H1 (cell line): ENCODE measurements around the gene NFATC1. TPM values are rescaled to one million over a fixed set of nuclear protein-coding genes. Genes with fewer than 3 reads are reported as not detected.

Experiments
- CTCF ChIA-PET: fragments of 300-600 bp; sonication (Branson Sonifier 250); formaldehyde crosslinking; loops from one replicate; lab custom pipeline; 2021; ENCODE audit not compliant: partially characterized antibody; lab: Charles Lee
- POLR2A ChIA-PET: fragments of 300-600 bp; sonication (Branson Sonifier 250); formaldehyde crosslinking; loops from one replicate; lab custom pipeline; 2021; ENCODE audit warnings: inconsistent platforms; ENCODE audit not compliant: partially characterized antibody; lab: Charles Lee
- DNase-seq, 2 experiments: peaks; one replicate each; pipeline versions ENCODE4 v3.0.0 to v3.0.0-alpha.2; 2010 to 2022; ENCODE audit warnings: low spot score in 2 of 2, low read depth in 1 of 2, mixed read lengths in 1 of 2
- FAIRE-seq: peaks from 2 replicates; lab custom pipeline; 2011; peaks lifted over from hg19 to GRCh38; lab: Jason Lieb, UNC
- H2AFZ ChIP-seq: 2 replicates; pipeline ENCODE4 v1.8.1; 2012; ENCODE audit warnings: low read length, inconsistent platforms
- H2AK5ac ChIP-seq: 2 replicates; pipeline ENCODE4 v1.6.1; 2013; ENCODE audit warnings: low read depth, low read length
- H2BK120ac ChIP-seq: replicated peaks from 2 replicates; pipeline ENCODE3; 2013; ENCODE audit warnings: low read depth, low read length, inconsistent platforms
- H2BK12ac ChIP-seq: 2 replicates; pipeline ENCODE4 v1.6.1; 2013; ENCODE audit warnings: low read depth, low read length
- H2BK15ac ChIP-seq: 2 replicates; pipeline ENCODE4 v1.6.1; 2013; ENCODE audit warnings: low read length
- H2BK20ac ChIP-seq: 2 replicates; pipeline ENCODE4 v1.6.1; 2013; ENCODE audit warnings: low read length
- H2BK5ac ChIP-seq: 2 replicates; pipeline ENCODE4 v1.6.1; 2013; ENCODE audit warnings: low read depth, low read length
- H3K14ac ChIP-seq: 2 replicates; pipeline ENCODE4 v1.6.1; 2013; ENCODE audit warnings: inconsistent platforms; ENCODE audit not compliant: insufficient read length
- H3K18ac ChIP-seq: 2 replicates; pipeline ENCODE4 v1.6.1; 2013; ENCODE audit warnings: low read length; ENCODE audit errors: extremely low read depth
- H3K23ac ChIP-seq: 2 replicates; pipeline ENCODE4 v1.6.1; 2013; ENCODE audit warnings: inconsistent platforms; ENCODE audit not compliant: insufficient read length
- H3K23me2 ChIP-seq: 2 replicates; pipeline ENCODE4 v1.6.1; 2013; ENCODE audit warnings: low read depth, low read length
- H3K27ac ChIP-seq: 2 replicates; pipeline ENCODE4 v1.6.1; 2011; ENCODE audit warnings: low read depth, low read length, inconsistent platforms
- H3K27me3 ChIP-seq, 4 experiments: replicated peaks in 1 of 4; 1 replicate in 1 of 4; 2 replicates in 3 of 4; pipeline versions ENCODE4 v1.6.1 to v1.8.1; 2011 to 2013; ENCODE audit warnings: low read length in 3 of 4, mild to moderate bottlenecking in 3 of 4, inconsistent platforms in 2 of 4, mixed read lengths in 2 of 4, moderate library complexity in 1 of 4; ENCODE audit not compliant: control insufficient read depth in 3 of 4, insufficient read depth in 3 of 4; ENCODE audit errors: extremely low read depth in 1 of 4
- H3K36me3 ChIP-seq, 4 experiments: 2 replicates each; pipeline versions ENCODE4 v1.6.1 to v1.8.1; 2011 to 2013; ENCODE audit warnings: mild to moderate bottlenecking in 4 of 4, low read length in 3 of 4, moderate library complexity in 2 of 4, control low read depth in 1 of 4, inconsistent platforms in 1 of 4; ENCODE audit not compliant: insufficient read depth in 4 of 4, control insufficient read depth in 2 of 4
- H3K4ac ChIP-seq: replicated peaks from 2 replicates; pipeline ENCODE3; 2013; ENCODE audit warnings: low read length, low read depth, mixed read lengths, inconsistent platforms; ENCODE audit not compliant: insufficient read length
- H3K4me1 ChIP-seq, 4 experiments: replicated peaks in 1 of 4; 1 replicate in 1 of 4; 2 replicates in 3 of 4; pipeline versions ENCODE4 v1.6.1 to v1.8.1; 2011 to 2013; ENCODE audit warnings: low read length in 3 of 4, inconsistent platforms in 2 of 4, mixed read lengths in 1 of 4; ENCODE audit not compliant: insufficient read depth in 4 of 4, control insufficient read depth in 3 of 4
- H3K4me2 ChIP-seq, 2 experiments: 2 replicates each; pipeline versions ENCODE4 v1.6.1 to v1.8.1; 2011 to 2013; ENCODE audit warnings: low read depth in 2 of 2, low read length in 2 of 2, control low read depth in 1 of 2, inconsistent platforms in 1 of 2, mild to moderate bottlenecking in 1 of 2; ENCODE audit not compliant: insufficient read depth in 1 of 2
- H3K4me3 ChIP-seq, 4 experiments: fragments of 200-600, 300-600 bp in 1 of 4; sonication (generic), shearing (Covaris generic), sonication (Bioruptor Twin) in 1 of 4; 2 replicates each; pipeline versions ENCODE4 v1.5.1 to v1.8.1; 2011 to 2016; ENCODE audit warnings: low read length in 4 of 4, low read depth in 3 of 4, control low read depth in 2 of 4, inconsistent platforms in 2 of 4, mild to moderate bottlenecking in 2 of 4, mixed read lengths in 1 of 4, moderate library complexity in 1 of 4; ENCODE audit not compliant: insufficient read depth in 2 of 4; ENCODE audit errors: extremely low read depth in 1 of 4
- H3K56ac ChIP-seq: replicated peaks from 2 replicates; pipeline ENCODE3; 2013; ENCODE audit warnings: low read depth, mild to moderate bottlenecking, mixed read lengths, low read length, inconsistent platforms; ENCODE audit not compliant: insufficient read length
- H3K79me1 ChIP-seq: 2 replicates; pipeline ENCODE4 v1.6.1; 2013; ENCODE audit warnings: low read depth, low read length, control low read depth
- H3K79me2 ChIP-seq, 2 experiments: 2 replicates each; pipeline versions ENCODE4 v1.6.1 to v1.8.1; 2012 to 2013; ENCODE audit warnings: low read length in 2 of 2, mild to moderate bottlenecking in 2 of 2, inconsistent platforms in 1 of 2; ENCODE audit not compliant: insufficient read depth in 2 of 2, control insufficient read depth in 1 of 2
- H3K9ac ChIP-seq, 4 experiments: replicated peaks in 1 of 4; 1 replicate in 1 of 4; 2 replicates in 3 of 4; pipeline versions ENCODE4 v1.6.1 to v1.8.1; 2011 to 2013; ENCODE audit warnings: low read depth in 3 of 4, low read length in 3 of 4, control low read depth in 2 of 4, mild to moderate bottlenecking in 2 of 4, moderate library complexity in 2 of 4, inconsistent platforms in 1 of 4; ENCODE audit errors: extremely low read depth in 1 of 4
- H3K9me3 ChIP-seq, 2 experiments: 2 replicates each; pipeline versions ENCODE4 v1.6.1 to v1.8.1; 2012 to 2013; ENCODE audit warnings: mild to moderate bottlenecking in 2 of 2, moderate library complexity in 2 of 2, control low read depth in 1 of 2, inconsistent platforms in 1 of 2, low read depth in 1 of 2, low read length in 1 of 2, mixed read lengths in 1 of 2; ENCODE audit not compliant: insufficient read depth in 2 of 2
- H4K20me1 ChIP-seq, 2 experiments: replicated peaks in 1 of 2; 2 replicates each; pipeline versions ENCODE3 to v1.8.1; 2011 to 2013; ENCODE audit warnings: inconsistent platforms in 2 of 2, low read length in 2 of 2, mild to moderate bottlenecking in 1 of 2; ENCODE audit not compliant: insufficient read depth in 2 of 2, control insufficient read depth in 1 of 2
- H4K5ac ChIP-seq: 2 replicates; pipeline ENCODE4 v1.6.1; 2013; ENCODE audit warnings: low read length, low read depth, mixed read lengths, inconsistent platforms; ENCODE audit not compliant: insufficient read length
- H4K8ac ChIP-seq: 2 replicates; pipeline ENCODE4 v1.8.0; 2013; ENCODE audit warnings: mild to moderate bottlenecking, moderate library complexity, low read length, inconsistent platforms; ENCODE audit not compliant: insufficient read depth; ENCODE audit errors: extremely low read depth
- H4K91ac ChIP-seq: replicated peaks from 2 replicates; pipeline ENCODE3; 2013; ENCODE audit warnings: low read length, mixed read lengths, inconsistent platforms; ENCODE audit not compliant: insufficient read length
- SIN3A ChIP-seq, 2 experiments: IDR thresholded peaks in 1 of 2; conservative IDR thresholded peaks in 1 of 2; 2 replicates each; pipeline ENCODE4 v1.6.1; 2011 to 2012; ENCODE audit warnings: low read length in 2 of 2, improper control_type of control experiment in 1 of 2, low read depth in 1 of 2, mild to moderate bottlenecking in 1 of 2
- ZNF274 ChIP-seq: IDR thresholded peaks from 2 replicates; pipeline ENCODE4 v1.7.0; 2012; ENCODE audit warnings: low read length, borderline replicate concordance; ENCODE audit errors: extremely low read depth
- WGBS, 2 experiments: shearing (Covaris generic) in 1 of 2; methylation state at CpG; one replicate each; pipeline versions ENCODE4 v1.1.6 to v1.1.7; 2013 to 2015; ENCODE audit warnings: low lambda C conversion rate in 2 of 2, mixed read lengths in 2 of 2, inconsistent platforms in 1 of 2, low coverage in 1 of 2, missing lambda C conversion rate in 1 of 2; ENCODE audit not compliant: insufficient replicate concordance in 2 of 2, insufficient coverage in 1 of 2, insufficient read length in 1 of 2; ENCODE audit errors: extremely low coverage in 1 of 2, missing lambda C conversion rate in 1 of 2; 5-methylcytosine and 5-hydroxymethylcytosine counted together
- polyA plus RNA-seq, 7 experiments: library from polyadenylated mRNA; depleted of rRNA in 3 of 7; stranded (reverse) in 5 of 7; unstranded in 2 of 7; fragments of >200 nt in 5 of 7; fragments of 200-250 nt in 2 of 7; gene quantifications; 1 replicate in 5 of 7; 2 replicates in 1 of 7; 4 replicates in 1 of 7; pipeline versions ENCODE4 v1.2.1 to v1.2.3, GENCODE V29; 2011 to 2013; ENCODE audit warnings: missing spikeins in 2 of 7, mixed read lengths in 2 of 7
- total RNA-seq: library from RNA; stranded (reverse); fragmentation: NEBNext Ultra II Directional; extraction: Animal tissue kit (Norgen Biotek cat#: 25700); gene quantifications from 2 replicates; pipeline ENCODE4 v1.2.1, GENCODE V29; 2021
- TF ChIP-seq, protein P1 (sequence below): IDR thresholded peaks from 2 replicates; pipeline ENCODE4 v1.6.1; 2011; ENCODE audit warnings: low read depth, mild to moderate bottlenecking, low read length; ENCODE audit not compliant: insufficient read depth

The NFATC1 gene
- total and polyA plus RNA-seq, 2 of the 8 experiments (the other 6 are each of a cell fraction or from before 2014, with no cell fraction given) = 2.0 to 6.6 TPM

DNA sequence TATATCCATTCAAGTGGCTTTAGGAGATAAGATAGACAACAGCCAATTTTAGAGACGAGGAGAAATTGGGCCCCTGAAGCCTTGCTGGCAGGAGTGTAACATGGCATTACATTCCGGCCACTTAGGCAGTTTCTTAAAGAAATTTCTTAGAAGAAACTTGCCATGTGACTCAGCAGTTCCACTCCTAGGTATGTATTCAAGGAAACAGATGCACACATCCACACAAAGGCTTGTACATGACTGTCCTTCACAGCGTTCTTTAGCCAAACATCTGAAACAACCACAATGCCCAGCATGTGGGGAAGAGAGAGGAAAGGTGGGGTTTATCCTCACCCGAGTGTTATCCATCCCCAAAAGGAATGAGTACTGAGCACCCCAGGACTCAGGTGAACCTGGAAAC is 107.1 kb downstream of the NFATC1 start:
- Histone ChIP-seq H3K23ac (no peak overlapping the region), H2BK15ac (no peak overlapping the region)
- POLR2A ChIA-PET = no interaction called here
- TF ChIP-seq SIN3A (conservative IDR thresholded peaks at IDR 0.05 in 1 of 2, IDR thresholded peaks at IDR 0.05 in 1 of 2; ENCODE audit: low read depth in 1 of 2, low read length in 2 of 2) = no peak
- no peak for TF ChIP-seq ZNF274
- TF ChIP-seq, protein P1, sequence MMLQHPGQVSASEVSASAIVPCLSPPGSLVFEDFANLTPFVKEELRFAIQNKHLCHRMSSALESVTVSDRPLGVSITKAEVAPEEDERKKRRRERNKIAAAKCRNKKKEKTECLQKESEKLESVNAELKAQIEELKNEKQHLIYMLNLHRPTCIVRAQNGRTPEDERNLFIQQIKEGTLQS = no peak

More for the DNA sequence above, 107.1 kb downstream of the NFATC1 start:
- no peak overlapping the region for H3K18ac ChIP-seq
- no peak overlapping the region for H2BK20ac ChIP-seq
- H2BK12ac ChIP-seq = no peak overlapping the region
- H3K4me1 ChIP-seq = peaks cover 0 to 7% (median 5%) of the 10 kb centered on the region in 4 experiments; a peak in 4 of 7 replicates
- H4K8ac ChIP-seq = no peak overlapping the region
- H2AK5ac ChIP-seq = no peak overlapping the region
- H3K27me3 ChIP-seq = peaks cover 0 to 8% (median 6%) of the 10 kb centered on the region in 4 experiments; a peak in 3 of 7 replicates
- no peak overlapping the region for H3K4me2 ChIP-seq
- CTCF ChIA-PET = no interaction called here
- no peak for DNase-seq
- WGBS, 2 experiments = 90% methylated on average over 4 of the region's 4 CpGs; no CpG with 5 or more reads in 1 of the 2 experiments
- H3K14ac ChIP-seq = no peak overlapping the region
- no peak overlapping the region for H3K9ac ChIP-seq
- no peaks in the 10 kb centered on the region for H3K79me1 ChIP-seq
- no peak overlapping the region for H2BK120ac ChIP-seq
- no peaks in the 10 kb centered on the region for H3K23me2 ChIP-seq
- no peak overlapping the region for H3K56ac ChIP-seq
- no peak overlapping the region for H4K91ac ChIP-seq
- FAIRE-seq = no peak
- no peak overlapping the region for H2AFZ ChIP-seq
- H2BK5ac ChIP-seq = no peak overlapping the region
- peaks cover 3 to 10% of the 10 kb centered on the region in 2 experiments; a peak in 2 of 4 replicates for H3K9me3 ChIP-seq
- H4K5ac ChIP-seq = no peak overlapping the region
- H3K4me3 ChIP-seq = no peak overlapping the region
- H3K79me2 ChIP-seq = no peaks in the 10 kb centered on the region
- H3K4ac ChIP-seq = no peak overlapping the region
- no peaks in the 10 kb centered on the region for H3K36me3 ChIP-seq
- H4K20me1 ChIP-seq = no peaks in the 10 kb centered on the region
- H3K27ac ChIP-seq = no peak overlapping the region
